Natural killer cell (primary cell): ENCODE measurements around the gene KRT35. TPM values are rescaled to one million over a fixed set of nuclear protein-coding genes. Genes with fewer than 3 reads are reported as not detected.

Experiments used
- ATAC-seq, 3 donors: fragments of 150-1000 bp in 2 of 3; fragments of 200-7000 bp in 1 of 3; cut with Tn5 transposase; 1 replicate in 1 of 3; 2 replicates in 2 of 3; pipeline ENCODE4 v1.10.0; 2021; ENCODE audit warnings: mild to moderate bottlenecking in 2 of 3, moderate library complexity in 2 of 3
- DNase-seq, 2 donors: peaks; one replicate each; pipeline versions ENCODE4 v3.0.0 to v3.0.0-alpha.2; 2013 to 2021; ENCODE audit warnings: mixed read lengths in 1 of 2
- H3K27ac ChIP-seq: one replicate; pipeline ENCODE4 v1.5.1; 2013; ENCODE audit warnings: mild to moderate bottlenecking, low read length
- H3K27me3 ChIP-seq: one replicate; pipeline ENCODE4 v1.6.1; 2013; ENCODE audit warnings: low read length; ENCODE audit not compliant: control insufficient read depth, insufficient read depth
- H3K36me3 ChIP-seq: one replicate; pipeline ENCODE4 v1.6.1; 2013; ENCODE audit warnings: low read length; ENCODE audit not compliant: control insufficient read depth, insufficient read depth
- H3K4me1 ChIP-seq: one replicate; pipeline ENCODE4 v1.6.1; 2013; ENCODE audit warnings: low read length; ENCODE audit not compliant: control insufficient read depth, insufficient read depth
- H3K4me3 ChIP-seq: one replicate; pipeline ENCODE4 v1.5.1; 2013; ENCODE audit warnings: low read length
- H3K9me3 ChIP-seq: one replicate; pipeline ENCODE4 v1.6.1; 2013; ENCODE audit warnings: low read length; ENCODE audit not compliant: control insufficient read depth, insufficient read depth
- H3K27ac Mint-ChIP-seq, 2 donors: one replicate each; pipeline ENCODE4 v1.8.0; 2022; ENCODE audit warnings: mild to moderate bottlenecking in 2 of 2, mixed read lengths in 2 of 2, moderate library complexity in 1 of 2
- H3K27me3 Mint-ChIP-seq, 2 donors: one replicate each; pipeline ENCODE4 v1.8.0; 2022; ENCODE audit warnings: low read depth in 2 of 2, mixed read lengths in 2 of 2
- H3K36me3 Mint-ChIP-seq: one replicate; pipeline ENCODE4 v1.8.0; 2022; ENCODE audit warnings: mixed read lengths
- H3K4me1 Mint-ChIP-seq, 2 donors: one replicate each; pipeline ENCODE4 v1.8.0; 2022; ENCODE audit warnings: mixed read lengths in 2 of 2
- H3K4me3 Mint-ChIP-seq: one replicate; pipeline ENCODE4 v1.8.0; 2022; ENCODE audit warnings: mild to moderate bottlenecking, moderate library complexity, mixed read lengths
- H3K9me3 Mint-ChIP-seq, 2 donors: one replicate each; pipeline ENCODE4 v1.8.0; 2022; ENCODE audit warnings: mixed read lengths in 2 of 2
- WGBS: methylation state at CpG from one replicate; pipeline ENCODE4 v1.1.7; 2013; ENCODE audit warnings: missing lambda C conversion rate; ENCODE audit not compliant: insufficient coverage; 5-methylcytosine and 5-hydroxymethylcytosine counted together
- intact Hi-C: fragments of 100-400 bp; cut with micrococcal nuclease; formaldehyde crosslinking; loops from one replicate; pipeline ENCODE4 v1.14.2; 2022
- total RNA-seq, 4 donors: library from RNA; stranded (reverse); fragments of 120-200 nt in 1 of 4; gene quantifications; one replicate each; pipeline versions ENCODE4 v1.2.3 to v1.2.4, GENCODE V29; 2013 to 2022
- TF ChIP-seq, protein P1 (sequence below): fragments of 200-600 bp; IDR thresholded peaks from one replicate; pipeline ENCODE4 v1.8.0; 2022; ENCODE audit warnings: antibody characterized with exemption

Gene KRT35
- total RNA-seq, 3 donors from 2014 or later (not counting 1 experiment from before 2014, with no cell fraction given), result not detected

DNA sequence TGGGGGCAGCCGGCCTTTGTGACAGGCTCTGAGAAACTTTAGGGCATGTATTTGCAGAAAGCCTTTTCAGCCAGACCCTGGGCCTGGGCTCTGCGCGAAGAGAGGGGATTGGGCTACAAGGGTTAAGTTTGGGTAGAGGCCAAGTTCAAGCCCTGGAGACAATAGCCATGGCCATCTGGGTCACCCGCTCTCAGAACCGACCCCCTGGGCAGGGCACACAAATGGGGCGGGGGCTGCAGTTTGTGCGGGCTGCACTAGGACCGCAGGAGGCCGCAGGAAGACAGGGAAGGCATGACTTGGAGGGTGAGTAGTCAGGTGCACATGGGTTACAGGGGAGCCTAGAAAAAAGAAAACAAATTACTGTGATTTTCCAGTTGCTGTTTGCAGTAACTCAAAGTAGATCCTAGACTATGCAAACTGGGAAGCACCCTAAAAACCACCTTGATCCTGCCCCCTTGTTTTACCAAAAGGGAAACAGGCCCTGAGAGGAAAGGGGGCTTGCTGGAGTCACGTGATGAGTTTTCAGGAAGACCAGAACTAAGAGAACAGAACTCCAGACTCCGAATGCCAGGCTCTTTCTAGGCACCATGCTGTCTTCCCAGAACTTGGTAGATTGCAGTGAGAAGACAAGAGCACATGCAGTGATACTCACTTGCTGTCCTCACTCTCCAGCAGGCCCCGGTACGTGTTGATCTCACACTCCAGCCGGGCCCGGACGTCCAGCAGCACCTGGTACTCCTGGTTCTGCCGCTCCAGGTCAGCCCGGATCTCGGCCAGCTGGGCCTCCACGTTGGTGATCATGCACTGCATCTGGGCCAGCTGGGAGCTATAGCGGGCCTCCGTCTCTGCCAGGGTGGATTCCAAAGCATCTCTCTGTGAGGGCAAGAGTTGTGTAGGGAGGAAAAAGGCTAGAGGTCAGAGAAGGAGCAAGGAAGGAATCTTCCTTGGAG is 3.8 kb downstream of the KRT35 start:
- intact Hi-C loops, result no loop called here
- no peak overlapping the region for H3K4me3 ChIP-seq
- no peaks in the 10 kb centered on the region for H3K9me3 Mint-ChIP-seq
- H3K27me3 ChIP-seq, result peaks cover 2% of the 10 kb centered on the region
- H3K36me3 Mint-ChIP-seq, result no peaks in the 10 kb centered on the region
- no peak overlapping the region for H3K27ac ChIP-seq
- DNase-seq, result no peak
- H3K4me3 Mint-ChIP-seq, result no peak overlapping the region
- WGBS, result 89% methylated on average over 22 of the region's 22 CpGs
- no peaks in the 10 kb centered on the region for H3K9me3 ChIP-seq
- H3K36me3 ChIP-seq, result no peaks in the 10 kb centered on the region
- no peak for ATAC-seq
- H3K27me3 Mint-ChIP-seq, result peaks cover 0 to under 1% of the 10 kb centered on the region in 2 donors
- H3K4me1 ChIP-seq, result no peaks in the 10 kb centered on the region
- H3K27ac Mint-ChIP-seq, result no peak overlapping the region
- TF ChIP-seq, protein P1, sequence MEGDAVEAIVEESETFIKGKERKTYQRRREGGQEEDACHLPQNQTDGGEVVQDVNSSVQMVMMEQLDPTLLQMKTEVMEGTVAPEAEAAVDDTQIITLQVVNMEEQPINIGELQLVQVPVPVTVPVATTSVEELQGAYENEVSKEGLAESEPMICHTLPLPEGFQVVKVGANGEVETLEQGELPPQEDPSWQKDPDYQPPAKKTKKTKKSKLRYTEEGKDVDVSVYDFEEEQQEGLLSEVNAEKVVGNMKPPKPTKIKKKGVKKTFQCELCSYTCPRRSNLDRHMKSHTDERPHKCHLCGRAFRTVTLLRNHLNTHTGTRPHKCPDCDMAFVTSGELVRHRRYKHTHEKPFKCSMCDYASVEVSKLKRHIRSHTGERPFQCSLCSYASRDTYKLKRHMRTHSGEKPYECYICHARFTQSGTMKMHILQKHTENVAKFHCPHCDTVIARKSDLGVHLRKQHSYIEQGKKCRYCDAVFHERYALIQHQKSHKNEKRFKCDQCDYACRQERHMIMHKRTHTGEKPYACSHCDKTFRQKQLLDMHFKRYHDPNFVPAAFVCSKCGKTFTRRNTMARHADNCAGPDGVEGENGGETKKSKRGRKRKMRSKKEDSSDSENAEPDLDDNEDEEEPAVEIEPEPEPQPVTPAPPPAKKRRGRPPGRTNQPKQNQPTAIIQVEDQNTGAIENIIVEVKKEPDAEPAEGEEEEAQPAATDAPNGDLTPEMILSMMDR, result no peak
- no peaks in the 10 kb centered on the region for H3K4me1 Mint-ChIP-seq

DNA sequence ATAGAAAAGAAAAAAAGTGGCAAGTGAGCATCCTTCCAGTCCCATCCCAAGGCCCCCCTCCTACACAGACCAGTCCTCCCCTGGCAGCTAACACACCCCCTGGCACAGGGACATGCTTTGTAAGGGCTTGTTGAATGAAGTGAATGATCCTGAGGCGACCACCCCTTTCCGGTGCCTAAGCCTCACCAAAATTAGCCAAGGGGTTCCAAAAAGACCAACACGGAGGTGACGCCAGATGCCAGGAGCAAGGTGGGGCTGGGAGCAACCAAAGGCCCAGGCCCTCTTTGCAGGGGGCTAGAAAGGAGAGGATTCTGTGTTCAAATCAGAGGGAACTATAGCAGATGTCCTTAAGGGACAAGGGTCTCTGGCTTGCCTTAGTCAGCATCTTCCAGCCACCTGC is 5.5 kb downstream of the KRT35 start:
- no peaks in the 10 kb centered on the region for H3K36me3 ChIP-seq
- intact Hi-C loops, result no loop called here
- no peak overlapping the region for H3K4me3 Mint-ChIP-seq
- WGBS, result 91% methylated on average over 4 of the region's 4 CpGs
- peaks cover 2% of the 10 kb centered on the region for H3K27me3 ChIP-seq
- no peaks in the 10 kb centered on the region for H3K4me1 Mint-ChIP-seq
- H3K9me3 Mint-ChIP-seq, result no peaks in the 10 kb centered on the region
- H3K9me3 ChIP-seq, result no peaks in the 10 kb centered on the region
- ATAC-seq (no peak), DNase-seq (no peak)
- peaks cover 4 to 8% of the 10 kb centered on the region in 2 donors for H3K27me3 Mint-ChIP-seq
- H3K4me1 ChIP-seq, result no peaks in the 10 kb centered on the region
- TF ChIP-seq, protein P1, result no peak
- H3K27ac ChIP-seq, result no peak overlapping the region
- H3K4me3 ChIP-seq, result no peak overlapping the region
- H3K36me3 Mint-ChIP-seq, result no peaks in the 10 kb centered on the region
- H3K27ac Mint-ChIP-seq, result no peak overlapping the region

DNA sequence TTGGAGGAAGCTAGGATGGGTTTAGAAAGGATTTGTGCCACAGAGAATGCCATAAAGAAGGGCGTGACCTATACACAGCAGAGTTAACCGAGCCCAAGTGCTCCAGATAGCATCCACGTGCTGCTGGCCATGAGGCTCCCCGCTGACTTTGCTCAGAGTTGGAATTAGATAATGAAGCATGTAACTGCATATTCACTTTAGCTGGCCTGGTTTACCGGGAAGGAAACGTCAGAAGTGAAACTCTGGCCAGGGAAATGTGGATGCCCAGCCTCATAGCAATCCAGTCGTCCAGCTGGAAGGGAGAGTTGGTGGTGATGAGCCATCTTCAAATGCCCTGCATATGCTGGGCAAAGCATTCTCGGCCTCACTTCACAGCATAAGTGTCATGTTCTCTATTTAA is 6.1 kb downstream of the KRT35 start:
- H3K9me3 Mint-ChIP-seq, result no peaks in the 10 kb centered on the region

More for the DNA sequence above, 6.1 kb downstream of the KRT35 start:
- no peaks in the 10 kb centered on the region for H3K36me3 ChIP-seq
- no peak for ATAC-seq
- H3K4me1 ChIP-seq, result no peaks in the 10 kb centered on the region
- intact Hi-C loops, result no loop called here
- H3K4me1 Mint-ChIP-seq, result no peaks in the 10 kb centered on the region
- WGBS, result 85% methylated on average over 7 of the region's 8 CpGs
- no peaks in the 10 kb centered on the region for H3K36me3 Mint-ChIP-seq
- peaks cover 2% of the 10 kb centered on the region for H3K27me3 ChIP-seq
- TF ChIP-seq, protein P1, result no peak
- no peak overlapping the region for H3K27ac Mint-ChIP-seq
- peaks cover 6 to 9% of the 10 kb centered on the region in 2 donors for H3K27me3 Mint-ChIP-seq
- H3K4me3 Mint-ChIP-seq, result no peak overlapping the region
- no peak overlapping the region for H3K4me3 ChIP-seq
- no peak overlapping the region for H3K27ac ChIP-seq
- no peak for DNase-seq
- no peaks in the 10 kb centered on the region for H3K9me3 ChIP-seq
